ENCODE results near the gene PARP8. TPM values are rescaled to one million over a fixed set of nuclear protein-coding genes. Genes with fewer than 3 reads are reported as not detected.
"Not testable (repeated sequence)": the region's sequence is repeated elsewhere in the genome, so short reads cannot be mapped to it uniquely, and the experiment has no call there.

The PARP8 gene, protein sequence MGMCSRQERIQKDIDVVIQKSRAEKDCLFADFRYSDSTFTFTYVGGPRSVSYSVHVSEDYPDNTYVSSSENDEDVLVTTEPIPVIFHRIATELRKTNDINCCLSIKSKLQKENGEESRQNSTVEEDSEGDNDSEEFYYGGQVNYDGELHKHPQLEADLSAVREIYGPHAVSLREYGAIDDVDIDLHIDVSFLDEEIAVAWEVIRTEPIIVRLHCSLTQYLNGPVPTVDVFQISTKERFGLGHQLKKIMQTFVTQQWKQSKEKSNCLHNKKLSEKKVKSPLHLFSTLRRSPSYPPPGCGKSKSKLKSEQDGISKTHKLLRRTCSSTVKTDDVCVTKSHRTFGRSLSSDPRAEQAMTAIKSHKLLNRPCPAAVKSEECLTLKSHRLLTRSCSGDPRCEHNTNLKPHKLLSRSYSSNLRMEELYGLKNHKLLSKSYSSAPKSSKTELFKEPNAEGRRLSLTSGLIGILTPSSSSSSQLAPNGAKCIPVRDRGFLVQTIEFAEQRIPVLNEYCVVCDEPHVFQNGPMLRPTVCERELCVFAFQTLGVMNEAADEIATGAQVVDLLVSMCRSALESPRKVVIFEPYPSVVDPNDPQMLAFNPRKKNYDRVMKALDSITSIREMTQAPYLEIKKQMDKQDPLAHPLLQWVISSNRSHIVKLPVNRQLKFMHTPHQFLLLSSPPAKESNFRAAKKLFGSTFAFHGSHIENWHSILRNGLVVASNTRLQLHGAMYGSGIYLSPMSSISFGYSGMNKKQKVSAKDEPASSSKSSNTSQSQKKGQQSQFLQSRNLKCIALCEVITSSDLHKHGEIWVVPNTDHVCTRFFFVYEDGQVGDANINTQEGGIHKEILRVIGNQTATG
- total RNA-seq (2014; rRNA removed; shearing (Covaris generic); ENCODE audit: low replicate concordance): 22.0 and 31.5 TPM in 2 replicates

DNA sequence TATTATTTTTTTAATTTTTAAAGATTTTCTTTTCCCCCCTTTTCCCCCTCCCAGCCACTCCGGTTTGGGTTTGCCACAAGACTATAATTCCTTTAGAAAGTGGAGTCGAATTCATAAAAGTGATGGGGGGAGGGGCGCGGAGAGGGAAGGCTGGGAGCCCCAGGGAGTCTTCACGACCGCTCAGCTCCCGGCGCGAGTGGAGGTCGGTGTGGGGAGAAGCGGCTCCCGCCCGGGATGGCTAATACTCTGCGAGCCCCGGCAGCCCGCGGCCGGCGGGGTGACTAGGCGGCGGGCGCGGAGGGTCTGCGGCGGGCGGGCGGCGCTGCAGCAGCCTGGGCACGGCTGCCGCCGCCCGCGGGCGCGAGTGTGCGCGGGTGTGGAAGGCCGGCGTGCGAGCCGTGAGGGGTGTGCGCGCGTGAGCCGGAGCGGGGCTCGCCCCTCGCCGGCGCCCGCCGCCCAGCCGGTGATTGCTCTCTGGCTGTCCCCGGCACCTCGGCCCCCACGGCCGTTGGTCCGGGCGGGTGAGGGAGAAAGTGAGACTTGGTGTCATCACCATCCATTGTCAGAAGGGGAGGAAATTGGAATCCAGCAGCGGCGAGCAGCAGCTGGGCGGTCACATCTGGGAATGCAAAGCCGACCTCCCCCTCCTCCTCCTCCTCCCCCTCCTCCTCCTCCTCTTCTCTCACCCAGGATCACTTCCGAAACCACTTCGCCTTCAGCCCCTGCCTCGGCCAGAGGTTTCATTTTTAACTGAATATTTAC, at the start of gene PARP8:
Gene PARP8 (plus strand): TSS at position 377 of the 762 bp plus-strand sequence. CDS start 459 bp downstream, outside the sequence.
- peaks cover 24% of the 10 kb centered on the region; the same call in 1 of the 2 replicates for H3K79me2 ChIP-seq (ENCODE audit: low read length)
- H3K4me2 ChIP-seq (ENCODE audit: low read depth, low read length, poor library complexity, severe bottlenecking): peak within 1 kb of the TSS; percentile 90
- no peaks in the 10 kb centered on the region for H3K27me3 ChIP-seq (ENCODE audit: low read length)
- peak within 1 kb of the TSS; percentile 86 for H2AFZ ChIP-seq (ENCODE audit: low read length)
- no peaks in the 10 kb centered on the region for H3K9me3 ChIP-seq (ENCODE audit: low read length)
- no peaks in the 10 kb centered on the region for H3K36me3 ChIP-seq (ENCODE audit: insufficient read depth, low read length)
- peak within 1 kb of the TSS; percentile 82 for H3K9ac ChIP-seq (ENCODE audit: low read length)
- peak; percentile 62 for DNase-seq
- H4K20me1 ChIP-seq (ENCODE audit: insufficient read depth, low read depth, low read length): no peaks in the 10 kb centered on the region
- H3K4me3 ChIP-seq (ENCODE audit: low read length): peak within 1 kb of the TSS; percentile 85
- no peaks in the 10 kb centered on the region for H3K9me2 ChIP-seq (replicated peaks; ENCODE audit: insufficient read depth, low read length)
- H3K27ac ChIP-seq (ENCODE audit: low read length): peak within 1 kb of the TSS; percentile 45
- peaks cover 18% of the 10 kb centered on the region for H3K4me1 ChIP-seq (ENCODE audit: low read length)

DNA sequence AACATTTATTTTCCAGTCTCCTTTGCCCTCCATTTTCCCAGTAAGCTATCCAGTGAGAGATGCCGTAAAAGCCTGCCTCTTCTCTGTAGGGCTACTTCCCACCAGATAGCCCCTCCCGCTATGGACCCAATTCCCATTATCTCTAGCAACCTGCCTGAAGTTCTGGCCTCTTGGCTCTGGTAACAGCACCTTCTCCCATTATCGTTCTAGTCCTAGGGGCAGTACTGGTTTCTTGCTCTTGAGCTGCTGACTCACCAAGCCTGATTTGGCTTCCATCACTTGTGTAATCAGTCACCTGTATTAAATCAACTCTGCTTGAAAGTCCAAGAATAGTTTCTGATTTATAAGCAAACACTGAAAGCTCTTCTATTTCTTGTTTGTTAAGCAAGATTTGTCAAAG, 42.8 kb upstream of the PARP8 start:
- Histone ChIP-seq H3K27ac (ENCODE audit: low read length) (no peak overlapping the region), H3K27me3 (ENCODE audit: low read length) (no peaks in the 10 kb centered on the region), H3K9ac (ENCODE audit: low read length) (no peak overlapping the region), H3K9me3 (ENCODE audit: low read length) (no peaks in the 10 kb centered on the region), H3K9me2 (replicated peaks; ENCODE audit: insufficient read depth, low read length) (no peaks in the 10 kb centered on the region), H3K4me3 (ENCODE audit: low read length) (no peak overlapping the region), H3K79me2 (ENCODE audit: low read length) (no peaks in the 10 kb centered on the region), H3K36me3 (ENCODE audit: insufficient read depth, low read length) (no peaks in the 10 kb centered on the region), H4K20me1 (ENCODE audit: insufficient read depth, low read depth, low read length) (no peaks in the 10 kb centered on the region), H3K4me1 (ENCODE audit: low read length) (no peaks in the 10 kb centered on the region), H3K4me2 (ENCODE audit: low read depth, low read length, poor library complexity, severe bottlenecking) (no peak overlapping the region), H2AFZ (ENCODE audit: low read length) (no peak overlapping the region)
- DNase-seq: no peak

DNA sequence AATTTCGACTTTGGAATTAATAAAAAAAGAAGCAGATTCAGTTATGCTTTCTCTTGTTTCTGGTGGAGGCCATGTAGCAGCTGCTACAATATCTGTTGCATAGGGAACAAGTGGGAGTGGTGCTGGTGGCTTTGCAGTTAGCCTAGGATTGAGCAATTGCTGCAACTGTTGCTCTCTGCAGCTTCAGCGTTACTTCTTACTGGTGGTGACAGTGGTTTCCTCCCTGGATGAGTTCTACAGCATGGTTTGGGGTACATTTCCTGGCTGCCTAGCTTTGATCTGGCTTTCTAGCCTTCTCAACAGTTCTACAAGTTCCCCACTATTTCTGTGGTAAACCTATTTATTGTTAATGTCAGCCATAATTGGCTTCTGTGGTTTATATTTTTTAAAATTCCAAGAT, 31.6 kb upstream of the PARP8 start:
- DNase-seq; H3K4me2 ChIP-seq (ENCODE audit: low read depth, low read length, poor library complexity, severe bottlenecking); H4K20me1 ChIP-seq (ENCODE audit: insufficient read depth, low read depth, low read length); H2AFZ ChIP-seq (ENCODE audit: low read length); H3K9ac ChIP-seq (ENCODE audit: low read length); H3K9me3 ChIP-seq (ENCODE audit: low read length); H3K79me2 ChIP-seq (ENCODE audit: low read length); H3K4me1 ChIP-seq (ENCODE audit: low read length); H3K27ac ChIP-seq (ENCODE audit: low read length); H3K36me3 ChIP-seq (ENCODE audit: insufficient read depth, low read length); H3K4me3 ChIP-seq (ENCODE audit: low read length); H3K27me3 ChIP-seq (ENCODE audit: low read length); H3K9me2 ChIP-seq (replicated peaks; ENCODE audit: insufficient read depth, low read length): not testable (repeated sequence)

DNA sequence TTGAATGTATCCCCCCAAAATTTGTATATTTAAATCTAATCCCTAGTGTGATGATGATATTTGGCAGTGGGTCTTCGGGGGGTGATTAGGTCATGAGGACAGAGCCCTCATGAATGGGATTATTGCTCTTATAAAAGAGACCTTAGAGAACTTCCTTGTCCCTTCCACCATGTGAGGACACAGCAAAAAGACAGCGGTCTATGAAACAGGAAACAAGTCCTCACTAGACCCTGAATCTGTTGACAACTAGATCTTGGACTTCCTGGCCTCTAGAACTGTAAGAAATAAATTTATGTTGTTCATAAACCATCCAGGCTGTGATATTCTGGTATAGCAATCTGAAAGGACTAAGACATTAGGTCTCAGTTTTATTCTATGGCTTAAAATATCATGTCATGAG, 28.9 kb upstream of the PARP8 start:
- H3K36me3 ChIP-seq (ENCODE audit: insufficient read depth, low read length); H3K9me3 ChIP-seq (ENCODE audit: low read length); H3K79me2 ChIP-seq (ENCODE audit: low read length); H3K4me2 ChIP-seq (ENCODE audit: low read depth, low read length, poor library complexity, severe bottlenecking); DNase-seq; H3K4me1 ChIP-seq (ENCODE audit: low read length); H2AFZ ChIP-seq (ENCODE audit: low read length); H3K9ac ChIP-seq (ENCODE audit: low read length); H4K20me1 ChIP-seq (ENCODE audit: insufficient read depth, low read depth, low read length); H3K9me2 ChIP-seq (replicated peaks; ENCODE audit: insufficient read depth, low read length); H3K4me3 ChIP-seq (ENCODE audit: low read length); H3K27ac ChIP-seq (ENCODE audit: low read length); H3K27me3 ChIP-seq (ENCODE audit: low read length): not testable (repeated sequence)

DNA sequence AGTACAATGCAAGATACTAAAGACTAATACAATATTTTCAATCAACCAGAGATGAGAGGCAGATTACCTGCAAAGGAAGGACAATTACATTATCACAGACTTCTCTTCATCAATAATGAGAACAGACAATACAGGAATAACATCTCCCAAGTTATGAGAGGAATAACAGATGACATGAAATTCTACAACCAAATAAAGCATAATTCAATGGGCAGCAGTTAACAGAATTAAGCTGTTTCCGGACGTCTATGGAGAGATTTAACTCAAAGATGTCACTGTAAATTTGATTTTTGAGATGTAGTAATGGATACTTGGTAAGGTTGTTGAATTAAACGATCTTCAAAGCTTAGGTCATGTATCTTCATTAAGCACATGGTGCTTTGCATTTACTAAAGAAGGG, 19.8 kb upstream of the PARP8 start:
- H3K4me1 ChIP-seq (ENCODE audit: low read length): peaks cover 6% of the 10 kb centered on the region
- no peaks in the 10 kb centered on the region for H3K79me2 ChIP-seq (ENCODE audit: low read length)
- 0 out of 2 replicates have a peak overlapping the region, but pooled peaks have one; percentile 16 for H2AFZ ChIP-seq (ENCODE audit: low read length)
- H3K27ac ChIP-seq (ENCODE audit: low read length): no peak overlapping the region
- no peaks in the 10 kb centered on the region for H3K9me2 ChIP-seq (replicated peaks; ENCODE audit: insufficient read depth, low read length)
- no peaks in the 10 kb centered on the region for H3K36me3 ChIP-seq (ENCODE audit: insufficient read depth, low read length)
- no peaks in the 10 kb centered on the region for H3K27me3 ChIP-seq (ENCODE audit: low read length)
- H4K20me1 ChIP-seq (ENCODE audit: insufficient read depth, low read depth, low read length): no peaks in the 10 kb centered on the region
- H3K9ac ChIP-seq (ENCODE audit: low read length): no peak overlapping the region
- no peak overlapping the region for H3K4me2 ChIP-seq (ENCODE audit: low read depth, low read length, poor library complexity, severe bottlenecking)
- no peak for DNase-seq
- H3K4me3 ChIP-seq (ENCODE audit: low read length): no peak overlapping the region
- H3K9me3 ChIP-seq (ENCODE audit: low read length): no peaks in the 10 kb centered on the region

DNA sequence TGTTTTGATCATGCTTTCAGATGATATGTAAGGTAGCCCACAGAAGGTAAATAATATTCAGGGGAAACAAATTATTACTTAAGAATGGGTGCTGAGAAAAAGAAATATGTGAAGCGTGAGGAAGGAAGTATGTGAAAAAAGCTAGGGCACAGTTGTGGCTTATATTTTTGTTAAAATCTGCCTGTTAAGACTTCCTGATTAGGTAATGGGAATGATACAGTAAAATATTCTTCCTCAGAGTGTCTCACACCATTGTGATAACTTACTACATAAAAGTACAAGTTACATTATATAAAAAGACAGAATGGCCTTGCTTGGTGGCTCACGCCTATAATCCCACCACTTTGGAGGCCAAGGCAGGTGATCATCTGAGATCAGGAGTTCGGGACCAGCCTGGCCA, 18.7 kb upstream of the PARP8 start:
- Histone ChIP-seq H3K9me3 (ENCODE audit: low read length) (no peaks in the 10 kb centered on the region), H3K4me2 (ENCODE audit: low read depth, low read length, poor library complexity, severe bottlenecking) (no peak overlapping the region), H3K9ac (ENCODE audit: low read length) (no peak overlapping the region), H4K20me1 (ENCODE audit: insufficient read depth, low read depth, low read length) (no peaks in the 10 kb centered on the region), H3K4me3 (ENCODE audit: low read length) (no peak overlapping the region), H3K4me1 (ENCODE audit: low read length) (peaks cover 6% of the 10 kb centered on the region), H3K27me3 (ENCODE audit: low read length) (no peaks in the 10 kb centered on the region), H3K79me2 (ENCODE audit: low read length) (no peaks in the 10 kb centered on the region), H3K9me2 (replicated peaks; ENCODE audit: insufficient read depth, low read length) (no peaks in the 10 kb centered on the region), H3K27ac (ENCODE audit: low read length) (no peak overlapping the region), H2AFZ (ENCODE audit: low read length) (no peak overlapping the region), H3K36me3 (ENCODE audit: insufficient read depth, low read length) (no peaks in the 10 kb centered on the region)
- DNase-seq: no peak

DNA sequence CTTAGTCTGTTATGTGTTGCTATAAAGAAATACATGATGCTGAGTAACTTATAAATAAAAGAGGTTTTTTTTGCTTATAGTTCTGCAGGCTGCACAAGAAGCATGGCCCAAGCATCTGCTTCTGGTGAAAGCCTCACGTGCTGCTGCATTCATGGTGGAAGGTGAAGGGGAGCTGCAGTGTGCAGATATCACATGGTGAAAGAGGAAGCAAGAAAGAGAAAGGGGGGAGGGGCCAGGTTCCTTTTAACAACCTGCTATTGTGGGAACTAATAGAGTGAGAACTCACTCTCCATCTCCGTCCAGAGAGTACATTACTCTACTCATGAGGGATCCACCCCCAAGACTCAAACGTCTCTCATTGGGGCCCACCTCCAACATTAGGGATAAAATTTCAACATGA, 12.5 kb upstream of the PARP8 start:
- peak overlapping the region; percentile 25; the same call in 1 of the 2 replicates for H2AFZ ChIP-seq (ENCODE audit: low read length)
- no peaks in the 10 kb centered on the region for H3K27me3 ChIP-seq (ENCODE audit: low read length)
- peaks cover 16% of the 10 kb centered on the region for H3K4me1 ChIP-seq (ENCODE audit: low read length)
- no peaks in the 10 kb centered on the region for H3K9me2 ChIP-seq (replicated peaks; ENCODE audit: insufficient read depth, low read length)
- H3K9ac ChIP-seq (ENCODE audit: low read length): no peak overlapping the region
- H3K4me2 ChIP-seq (ENCODE audit: low read depth, low read length, poor library complexity, severe bottlenecking): peak overlapping the region; percentile 23
- no peak overlapping the region for H3K4me3 ChIP-seq (ENCODE audit: low read length)
- H3K9me3 ChIP-seq (ENCODE audit: low read length): no peaks in the 10 kb centered on the region
- DNase-seq: peak; percentile 88
- no peaks in the 10 kb centered on the region for H3K79me2 ChIP-seq (ENCODE audit: low read length)
- H3K36me3 ChIP-seq (ENCODE audit: insufficient read depth, low read length): no peaks in the 10 kb centered on the region
- no peak overlapping the region for H3K27ac ChIP-seq (ENCODE audit: low read length)
- H4K20me1 ChIP-seq (ENCODE audit: insufficient read depth, low read depth, low read length): no peaks in the 10 kb centered on the region
